ENCODE measurements around the gene MIER2. TPM values are rescaled to one million over a fixed set of nuclear protein-coding genes. Genes with fewer than 3 reads are reported as not detected.
A peak's percentile ranks its signal among the peaks of the same experiment; 100 is the strongest.

Gene MIER2
- total RNA-seq, 4 donors from 2014 or later: 11.6 to 26.4 (median 18.9) TPM

DNA sequence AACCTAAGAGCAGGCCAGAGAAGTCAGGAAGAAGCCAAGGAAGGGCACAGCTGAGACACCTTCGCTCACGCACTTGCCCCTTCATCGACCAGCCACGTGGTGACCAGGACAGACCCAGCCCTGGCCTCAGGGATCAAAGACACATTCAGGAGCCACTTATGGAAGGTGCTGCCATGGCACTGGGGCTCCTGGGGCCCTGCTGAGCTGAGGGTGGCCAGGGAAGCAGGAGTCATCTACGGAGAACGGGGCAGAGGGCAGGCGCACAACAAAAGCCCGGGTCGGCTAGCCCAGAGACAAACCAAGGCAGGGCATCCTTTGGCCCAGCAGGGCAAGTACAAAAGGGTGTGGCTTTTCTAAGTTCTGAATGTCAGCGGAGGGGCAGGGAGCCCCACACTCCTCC, 55.7 kb downstream of the MIER2 start:
- TF ChIP-seq POLR2AphosphoS5 (IDR thresholded peaks at IDR 0.05) (no peak), EP300 (IDR thresholded peaks at IDR 0.05) (no peak), POLR2A (IDR thresholded peaks at IDR 0.05; ENCODE audit: low read depth) (no peak)
- TF ChIP-seq, protein P1, sequence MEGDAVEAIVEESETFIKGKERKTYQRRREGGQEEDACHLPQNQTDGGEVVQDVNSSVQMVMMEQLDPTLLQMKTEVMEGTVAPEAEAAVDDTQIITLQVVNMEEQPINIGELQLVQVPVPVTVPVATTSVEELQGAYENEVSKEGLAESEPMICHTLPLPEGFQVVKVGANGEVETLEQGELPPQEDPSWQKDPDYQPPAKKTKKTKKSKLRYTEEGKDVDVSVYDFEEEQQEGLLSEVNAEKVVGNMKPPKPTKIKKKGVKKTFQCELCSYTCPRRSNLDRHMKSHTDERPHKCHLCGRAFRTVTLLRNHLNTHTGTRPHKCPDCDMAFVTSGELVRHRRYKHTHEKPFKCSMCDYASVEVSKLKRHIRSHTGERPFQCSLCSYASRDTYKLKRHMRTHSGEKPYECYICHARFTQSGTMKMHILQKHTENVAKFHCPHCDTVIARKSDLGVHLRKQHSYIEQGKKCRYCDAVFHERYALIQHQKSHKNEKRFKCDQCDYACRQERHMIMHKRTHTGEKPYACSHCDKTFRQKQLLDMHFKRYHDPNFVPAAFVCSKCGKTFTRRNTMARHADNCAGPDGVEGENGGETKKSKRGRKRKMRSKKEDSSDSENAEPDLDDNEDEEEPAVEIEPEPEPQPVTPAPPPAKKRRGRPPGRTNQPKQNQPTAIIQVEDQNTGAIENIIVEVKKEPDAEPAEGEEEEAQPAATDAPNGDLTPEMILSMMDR (IDR thresholded peaks at IDR 0.05): no peak
- Histone ChIP-seq H3K4me3 (no peak overlapping the region), H3K27me3 (peaks cover 0 to 41% (median 32%) of the 10 kb centered on the region in 4 donors), H3K36me3 (no peaks in the 10 kb centered on the region), H3K9me3 (no peaks in the 10 kb centered on the region), H3K27ac (replicated peaks in 1 of 4) (peak overlapping the region in 1 of 4 donors; percentile 76), H3K4me1 (peaks cover 7 to 29% (median 22%) of the 10 kb centered on the region in 4 donors)
- WGBS: 87% methylated on average over 6 of the region's 10 CpGs
- DNase-seq (ENCODE audit: extremely low spot score): no peak
- intact Hi-C loops (cut with DNase I): no loop called here

GRCh38 chr19:287381-287871, 57.2 kb downstream of the MIER2 start:
- Histone ChIP-seq H3K4me1 (peaks cover 7 to 21% (median 19%) of the 10 kb centered on the region in 4 donors), H3K27me3 (peaks cover 0 to 26% (median 17%) of the 10 kb centered on the region in 4 donors), H3K4me3 (no peak overlapping the region), H3K36me3 (no peaks in the 10 kb centered on the region), H3K27ac (replicated peaks in 1 of 4) (no peak overlapping the region), H3K9me3 (no peaks in the 10 kb centered on the region)
- 89% methylated on average over 13 of the region's 19 CpGs for WGBS
- intact Hi-C loops (cut with DNase I): no loop called here
- no peak for DNase-seq (ENCODE audit: extremely low spot score)
- no peak for TF ChIP-seq POLR2AphosphoS5 (IDR thresholded peaks at IDR 0.05)
- TF ChIP-seq POLR2A (IDR thresholded peaks at IDR 0.05; ENCODE audit: low read depth): no peak
- TF ChIP-seq EP300 (IDR thresholded peaks at IDR 0.05): no peak

- H3K4me3 ChIP-seq: no peak overlapping the region
- DNase-seq (ENCODE audit: extremely low spot score): no peak
- 85% methylated on average over 10 of the region's 10 CpGs for WGBS
- no peaks in the 10 kb centered on the region for H3K9me3 ChIP-seq
- TF ChIP-seq, protein P1 (IDR thresholded peaks at IDR 0.05): no peak
- TF ChIP-seq POLR2AphosphoS5 (IDR thresholded peaks at IDR 0.05) (no peak), POLR2A (IDR thresholded peaks at IDR 0.05; ENCODE audit: low read depth) (no peak), EP300 (IDR thresholded peaks at IDR 0.05) (no peak)
- H3K36me3 ChIP-seq: peaks cover 0 to 4% (median 0%) of the 10 kb centered on the region in 4 donors
- intact Hi-C loops (cut with DNase I): no loop called here
- H3K27me3 ChIP-seq: peaks cover 0 to 37% (median 0%) of the 10 kb centered on the region in 4 donors
- H3K27ac ChIP-seq (replicated peaks in 1 of 4): no peak overlapping the region
- H3K4me1 ChIP-seq: no peaks in the 10 kb centered on the region
Measured at GRCh38 chr19:283395-283794, 61.2 kb downstream of the MIER2 start.

DNA sequence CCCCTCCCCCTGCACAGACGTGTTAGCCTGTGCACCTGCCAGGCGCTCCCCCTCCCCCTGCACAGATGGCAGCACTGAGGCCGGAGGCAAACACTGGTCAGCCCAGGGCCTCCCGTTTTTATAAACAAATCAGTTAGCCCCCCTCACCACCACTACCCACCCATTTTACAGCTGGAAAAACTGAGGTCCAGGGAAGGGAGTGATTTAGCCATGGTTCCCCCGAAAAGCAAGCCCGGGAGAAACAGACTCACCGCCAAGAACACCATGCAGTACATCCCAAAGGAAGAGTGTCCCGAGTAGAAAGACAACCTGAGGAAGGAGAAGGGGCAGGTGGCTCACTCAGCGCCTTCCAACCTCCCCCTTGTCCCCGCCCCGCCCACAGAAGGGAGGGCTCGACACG, 62.1 kb downstream of the MIER2 start:
- Histone ChIP-seq H3K4me3 (no peak overlapping the region), H3K9me3 (no peaks in the 10 kb centered on the region), H3K4me1 (no peaks in the 10 kb centered on the region), H3K36me3 (peaks cover 0 to 4% (median 0%) of the 10 kb centered on the region in 4 donors), H3K27ac (replicated peaks in 1 of 4) (no peak overlapping the region), H3K27me3 (peaks cover 0 to 46% (median 3%) of the 10 kb centered on the region in 4 donors)
- WGBS: 80% methylated on average over 11 of the region's 13 CpGs
- no peak for DNase-seq (ENCODE audit: extremely low spot score)
- TF ChIP-seq POLR2A (IDR thresholded peaks at IDR 0.05; ENCODE audit: low read depth): no peak
- no peak for TF ChIP-seq POLR2AphosphoS5 (IDR thresholded peaks at IDR 0.05)
- TF ChIP-seq, protein P1 (IDR thresholded peaks at IDR 0.05): no peak
- no peak for TF ChIP-seq EP300 (IDR thresholded peaks at IDR 0.05)
- intact Hi-C loops (cut with DNase I): no loop called here

GRCh38 chr19:281992-282391, 62.6 kb downstream of the MIER2 start:
- DNase-seq (ENCODE audit: extremely low spot score): no peak
- Histone ChIP-seq H3K27ac (replicated peaks in 1 of 4) (no peak overlapping the region), H3K9me3 (no peaks in the 10 kb centered on the region), H3K36me3 (peaks cover 0 to 4% (median 0%) of the 10 kb centered on the region in 4 donors), H3K4me3 (no peak overlapping the region), H3K4me1 (no peaks in the 10 kb centered on the region), H3K27me3 (peaks cover 0 to 51% (median 6%) of the 10 kb centered on the region in 4 donors)
- 76% methylated on average over 4 of the region's 10 CpGs for WGBS
- intact Hi-C loops (cut with DNase I): no loop called here
- TF ChIP-seq POLR2AphosphoS5 (IDR thresholded peaks at IDR 0.05) (no peak), EP300 (IDR thresholded peaks at IDR 0.05) (no peak), POLR2A (IDR thresholded peaks at IDR 0.05; ENCODE audit: low read depth) (no peak)
- TF ChIP-seq, protein P1 (IDR thresholded peaks at IDR 0.05): no peak
